Kidney (tissue), 14 donors: ENCODE results near the gene DOK3. TPM values are rescaled to one million over a fixed set of nuclear protein-coding genes. Genes with fewer than 3 reads are reported as not detected.

Experiments
- DNase-seq, 5 donors: peaks; one replicate each; pipeline ENCODE4 v3.0.0-alpha.2; 2013 to 2020
- FAIRE-seq: peaks from 2 replicates; lab custom pipeline; 2012; peaks lifted over from hg19 to GRCh38; lab: Jason Lieb, UNC
- H3K27ac ChIP-seq, 2 donors: one replicate each; pipeline ENCODE4 v1.7.0; 2013; ENCODE audit warnings: low read depth in 2 of 2, low read length in 2 of 2, inconsistent platforms in 1 of 2
- H3K27me3 ChIP-seq: one replicate; pipeline ENCODE4 v1.7.1; 2013; ENCODE audit warnings: low read length, inconsistent platforms; ENCODE audit not compliant: control insufficient read depth, insufficient read depth
- H3K36me3 ChIP-seq, 3 donors: one replicate each; pipeline versions ENCODE4 v1.7.0 to v1.7.1; 2013; ENCODE audit warnings: low read length in 3 of 3, control low read depth in 1 of 3, inconsistent platforms in 1 of 3; ENCODE audit not compliant: insufficient read depth in 3 of 3, control insufficient read depth in 2 of 3
- H3K4me1 ChIP-seq, 3 donors: one replicate each; pipeline versions ENCODE4 v1.7.0 to v1.7.1; 2013; ENCODE audit warnings: low read length in 3 of 3, inconsistent platforms in 1 of 3, low read depth in 1 of 3; ENCODE audit not compliant: control insufficient read depth in 2 of 3, insufficient read depth in 2 of 3
- H3K4me3 ChIP-seq, 3 donors: one replicate each; pipeline versions ENCODE4 v1.7.0 to v1.8.1; 2013; ENCODE audit warnings: low read length in 3 of 3, control low read depth in 1 of 3, inconsistent platforms in 1 of 3
- H3K9ac ChIP-seq, 3 donors: one replicate each; pipeline versions ENCODE4 v1.7.0 to v1.7.1; 2013; ENCODE audit warnings: low read length in 3 of 3, control low read depth in 1 of 3, inconsistent platforms in 1 of 3
- H3K9me3 ChIP-seq, 3 donors: one replicate each; pipeline versions ENCODE4 v1.7.0 to v1.7.1; 2013; ENCODE audit warnings: low read length in 3 of 3, control low read depth in 1 of 3, inconsistent platforms in 1 of 3; ENCODE audit not compliant: control insufficient read depth in 2 of 3, insufficient read depth in 1 of 3
- CTCF ChIP-seq: IDR thresholded peaks from 3 replicates; pipeline ENCODE4 v1.5.1; 2012; ENCODE audit warnings: mild to moderate bottlenecking, moderate library complexity, borderline replicate concordance; ENCODE audit not compliant: insufficient read depth; ENCODE audit errors: extremely low read depth
- intact Hi-C: fragments of 100-400 bp; cut with DNase I; formaldehyde crosslinking; loops from one replicate; pipeline ENCODE4 v1.11.1; 2022
- polyA plus RNA-seq: library from polyadenylated mRNA; stranded (reverse); fragments of 350-450 nt; fragmentation: Illumina TruSeq; extraction: RNeasy Lipid Tissue Mini Kit (QIAGEN cat#74804); gene quantifications from one replicate; pipeline ENCODE4 v1.2.3, GENCODE V29; 2014; ENCODE audit warnings: low read depth, low replicate concordance; ENCODE audit not compliant: insufficient read depth
- total RNA-seq: library from RNA; stranded (reverse); fragmentation: NEBNext Ultra II Directional; extraction: Animal tissue kit (Norgen Biotek cat#: 25700); gene quantifications from one replicate; pipeline ENCODE4 v1.2.1, GENCODE V29; 2021
- donor health status: control.
- donor health status: control.
- donor health status: control.
- donor health status: control.
- donor health status: control.
- donor health status: DM: yes; HTN: yes; CAD: no.
- donor health status: Normal renal cell carcinoma (clear cell type).

DOK3 gene
- total and polyA plus RNA-seq, 2 donors from 2014 or later, result 1.9 to 18.6 TPM

GRCh38 chr5:177553671-177554429 lies 44.2 kb upstream of the DOK3 start:
- FAIRE-seq (no peak), DNase-seq (peak; percentile 38 to 87 (median 55))
- Histone ChIP-seq H3K4me1 (peaks cover 3 to 16% (median 15%) of the 10 kb centered on the region in 3 donors), H3K9me3 (no peaks in the 10 kb centered on the region), H3K4me3 (peak overlapping the region; percentile 55 to 73 (median 70)), H3K27me3 (no peaks in the 10 kb centered on the region), H3K36me3 (peaks cover 0 to 8% (median 0%) of the 10 kb centered on the region in 3 donors), H3K27ac (peak overlapping the region; percentile 24 to 57), H3K9ac (peak overlapping the region; percentile 31 to 65 (median 61))
- TF ChIP-seq CTCF, result no peak
- intact Hi-C loops, result no loop called here

- TF ChIP-seq CTCF, result no peak
- intact Hi-C loops, result no loop called here
- H3K9ac ChIP-seq, result peak overlapping the region in 1 of 3 donors; percentile 61
- peak in 3 of 5 donors; percentile 15 to 47 (median 16) for DNase-seq
- H3K27me3 ChIP-seq, result no peaks in the 10 kb centered on the region
- no peaks in the 10 kb centered on the region for H3K9me3 ChIP-seq
- H3K4me1 ChIP-seq, result peaks cover 3 to 16% (median 15%) of the 10 kb centered on the region in 3 donors
- peak overlapping the region; percentile 3 to 73 (median 70) for H3K4me3 ChIP-seq
- peaks cover 0 to 8% (median 2%) of the 10 kb centered on the region in 3 donors for H3K36me3 ChIP-seq
- H3K27ac ChIP-seq, result no peak overlapping the region
- FAIRE-seq, result no peak
Measured at GRCh38 chr5:177552839-177553455, 43.3 kb upstream of the DOK3 start.

- FAIRE-seq, result no peak
- H3K36me3 ChIP-seq, result peaks cover 2 to 8% (median 2%) of the 10 kb centered on the region in 3 donors
- H3K9ac ChIP-seq, result no peak overlapping the region
- H3K9me3 ChIP-seq, result no peaks in the 10 kb centered on the region
- H3K4me1 ChIP-seq, result peaks cover 0 to 19% (median 11%) of the 10 kb centered on the region in 3 donors
- no peak overlapping the region for H3K4me3 ChIP-seq
- DNase-seq, result no peak
- H3K27me3 ChIP-seq, result no peaks in the 10 kb centered on the region
- no peak overlapping the region for H3K27ac ChIP-seq
- intact Hi-C loops, result no loop called here
- TF ChIP-seq CTCF, result no peak
Measured at GRCh38 chr5:177550122-177550521, 40.5 kb upstream of the DOK3 start.
